Endodermal cell (in vitro differentiated cells): ENCODE data around the gene ZBTB40. TPM values are rescaled to one million over a fixed set of nuclear protein-coding genes. Genes with fewer than 3 reads are reported as not detected.

Experiments used
- DNase-seq: peaks from one replicate; pipeline ENCODE4 v3.0.0-alpha.2; 2017
- H3K27ac ChIP-seq: 2 replicates; pipeline ENCODE4 v1.5.1; 2013; ENCODE audit warnings: mild to moderate bottlenecking, low read depth, low read length, moderate library complexity
- H3K27me3 ChIP-seq: 2 replicates; pipeline ENCODE4 v1.6.1; 2013; ENCODE audit warnings: mild to moderate bottlenecking, low read length, moderate library complexity; ENCODE audit not compliant: insufficient read depth, control insufficient read depth, poor library complexity, severe bottlenecking
- H3K36me3 ChIP-seq: 2 replicates; pipeline ENCODE4 v1.7.0; 2013; ENCODE audit warnings: mild to moderate bottlenecking, low read length, moderate library complexity; ENCODE audit not compliant: control insufficient read depth, insufficient read depth
- H3K4me1 ChIP-seq: one replicate; pipeline ENCODE4 v1.7.0; 2013; ENCODE audit warnings: low read length; ENCODE audit not compliant: control insufficient read depth, insufficient read depth
- H3K4me3 ChIP-seq: 2 replicates; pipeline ENCODE4 v1.5.1; 2013; ENCODE audit warnings: mild to moderate bottlenecking, low read length, moderate library complexity
- H3K9ac ChIP-seq: 2 replicates; pipeline ENCODE4 v1.6.1; 2013; ENCODE audit warnings: mild to moderate bottlenecking, low read length, moderate library complexity; ENCODE audit not compliant: poor library complexity, severe bottlenecking; ENCODE audit errors: extremely low read depth
- H3K9me3 ChIP-seq: 2 replicates; pipeline ENCODE4 v1.6.1; 2013; ENCODE audit warnings: mild to moderate bottlenecking, low read length, moderate library complexity; ENCODE audit not compliant: control insufficient read depth
- H3K27ac Mint-ChIP-seq: 2 replicates; pipeline ENCODE4 v1.8.0; 2020; ENCODE audit warnings: mixed read lengths
- H3K27me3 Mint-ChIP-seq: 2 replicates; pipeline ENCODE4 v1.8.0; 2021; ENCODE audit warnings: mild to moderate bottlenecking, mixed read lengths; ENCODE audit not compliant: insufficient read depth
- H3K36me3 Mint-ChIP-seq: 2 replicates; pipeline ENCODE4 v1.8.0; 2020; ENCODE audit warnings: low read depth, mixed read lengths
- H3K4me1 Mint-ChIP-seq: 2 replicates; pipeline ENCODE4 v1.8.0; 2020; ENCODE audit warnings: mixed read lengths
- H3K4me3 Mint-ChIP-seq: 2 replicates; pipeline ENCODE4 v1.8.0; 2020; ENCODE audit warnings: mild to moderate bottlenecking, moderate library complexity, mixed read lengths
- H3K9me3 Mint-ChIP-seq: 2 replicates; pipeline ENCODE4 v1.8.0; 2020; ENCODE audit warnings: mild to moderate bottlenecking, mixed read lengths
- CTCF ChIP-seq: fragments of 200-600 bp; sonication (generic); conservative IDR thresholded peaks from 2 replicates; pipeline ENCODE4 v1.5.0; 2021; ENCODE audit warnings: antibody characterized with exemption, mild to moderate bottlenecking
- WGBS, 2 experiments: methylation state at CpG; one replicate each; pipeline versions ENCODE4 v1.1.5 to v1.1.7; 2013; ENCODE audit warnings: missing lambda C conversion rate in 2 of 2, mixed read lengths in 1 of 2; ENCODE audit not compliant: insufficient coverage in 1 of 2, insufficient read length in 1 of 2; 5-methylcytosine and 5-hydroxymethylcytosine counted together
- total RNA-seq, 2 donors: library from RNA; stranded (reverse); fragmentation: NEBNext Ultra II Directional in 1 of 2; extraction: Animal tissue kit (Norgen Biotek cat#: 25700) in 1 of 2; gene quantifications; 2 replicates in 1 of 2; 3 replicates in 1 of 2; pipeline ENCODE4 v1.2.1, GENCODE V29; 2021

Gene ZBTB40
- total RNA-seq, 2 donors from 2014 or later, result 18.5 to 29.7 TPM

GRCh38 chr1:22496536-22497160 is 45.0 kb downstream of the ZBTB40 start:
- no peak for DNase-seq
- Histone ChIP-seq H3K4me3 (no peak overlapping the region), H3K9ac (no peak overlapping the region), H3K36me3 (peaks cover 24% of the 10 kb centered on the region), H3K9me3 (no peaks in the 10 kb centered on the region), H3K4me1 (peaks cover 23% of the 10 kb centered on the region), H3K27me3 (no peaks in the 10 kb centered on the region), H3K27ac (no peak overlapping the region)
- Mint-ChIP-seq H3K27me3 (peaks cover 8% of the 10 kb centered on the region), H3K36me3 (peaks cover 38% of the 10 kb centered on the region), H3K4me1 (peaks cover 55% of the 10 kb centered on the region), H3K9me3 (no peaks in the 10 kb centered on the region), H3K4me3 (no peak overlapping the region), H3K27ac (peak overlapping the region; percentile 30)
- WGBS, 2 experiments, result 92 to 99% methylated on average over 7 of the region's 7 CpGs
- TF ChIP-seq CTCF, result no peak

- H3K4me3 ChIP-seq, result no peak overlapping the region
- Mint-ChIP-seq H3K9me3 (no peaks in the 10 kb centered on the region), H3K27ac (peak overlapping the region; percentile 70), H3K36me3 (peaks cover 34% of the 10 kb centered on the region), H3K4me1 (peaks cover 46% of the 10 kb centered on the region), H3K27me3 (peaks cover 8% of the 10 kb centered on the region), H3K4me3 (no peak overlapping the region)
- TF ChIP-seq CTCF, result no peak
- DNase-seq, result no peak
- no peaks in the 10 kb centered on the region for H3K9me3 ChIP-seq
- peaks cover 29% of the 10 kb centered on the region for H3K36me3 ChIP-seq
- WGBS, 2 experiments, result 66 to 88% methylated on average over 1 to 2 of the region's 2 CpGs
- no peak overlapping the region for H3K27ac ChIP-seq
- no peak overlapping the region for H3K9ac ChIP-seq
- peaks cover 19% of the 10 kb centered on the region for H3K4me1 ChIP-seq
- H3K27me3 ChIP-seq, result no peaks in the 10 kb centered on the region
These were observed 46.8 kb downstream of the ZBTB40 start for GRCh38 chr1:22498463-22498862.

GRCh38 chr1:22500058-22500457 is 48.4 kb downstream of the ZBTB40 start:
- no peak overlapping the region for H3K9ac ChIP-seq
- H3K4me3 ChIP-seq, result no peak overlapping the region
- peaks cover 23% of the 10 kb centered on the region for H3K36me3 ChIP-seq
- H3K27ac ChIP-seq, result no peak overlapping the region
- H3K27me3 Mint-ChIP-seq, result peaks cover 8% of the 10 kb centered on the region
- WGBS, 2 experiments, result 80 to 100% methylated on average over 1 to 4 of the region's 4 CpGs
- H3K4me1 ChIP-seq, result peaks cover 19% of the 10 kb centered on the region
- H3K9me3 Mint-ChIP-seq, result no peaks in the 10 kb centered on the region
- H3K4me3 Mint-ChIP-seq, result no peak overlapping the region
- H3K27ac Mint-ChIP-seq, result no peak overlapping the region
- H3K27me3 ChIP-seq, result no peaks in the 10 kb centered on the region
- no peak for DNase-seq
- H3K36me3 Mint-ChIP-seq, result peaks cover 26% of the 10 kb centered on the region
- peaks cover 41% of the 10 kb centered on the region for H3K4me1 Mint-ChIP-seq
- TF ChIP-seq CTCF, result peak; percentile 28
- no peaks in the 10 kb centered on the region for H3K9me3 ChIP-seq
